Limb (tissue), 2 donors: ENCODE measurements around the gene CASP8.

Source experiments
- DNase-seq, 2 donors: peaks; one replicate each; pipeline ENCODE4 v3.0.0-alpha.2; 2016; ENCODE audit errors: extremely low spot score in 2 of 2

CASP8 gene

GRCh38 chr2:201329409-201329808, 69.1 kb downstream of the CASP8 start:
- DNase-seq: no peak
